ENCODE measurements around the gene ARHGAP29.

- TF ChIP-seq CTCF (conservative IDR thresholded peaks at IDR 0.05; ENCODE audit: low read length) (no peak), EZH2phosphoT487 (IDR thresholded peaks at IDR 0.05; ENCODE audit: borderline replicate concordance) (no peak)
Observed at GRCh38 chr1:94193128-94193527, 44.3 kb downstream of the ARHGAP29 start.

Data from Loucy (cell line).